H1 (cell line): Measurements from ENCODE around the gene RXRA. TPM values are rescaled to one million over a fixed set of nuclear protein-coding genes. Genes with fewer than 3 reads are reported as not detected.

ENCODE experiments used
- CTCF ChIA-PET: fragments of 300-600 bp; sonication (Branson Sonifier 250); formaldehyde crosslinking; loops from one replicate; lab custom pipeline; 2021; ENCODE audit not compliant: partially characterized antibody; lab: Charles Lee
- POLR2A ChIA-PET: fragments of 300-600 bp; sonication (Branson Sonifier 250); formaldehyde crosslinking; loops from one replicate; lab custom pipeline; 2021; ENCODE audit warnings: inconsistent platforms; ENCODE audit not compliant: partially characterized antibody; lab: Charles Lee
- DNase-seq, 2 experiments: peaks; one replicate each; pipeline versions ENCODE4 v3.0.0 to v3.0.0-alpha.2; 2010 to 2022; ENCODE audit warnings: low spot score in 2 of 2, low read depth in 1 of 2, mixed read lengths in 1 of 2
- FAIRE-seq: peaks from 2 replicates; lab custom pipeline; 2011; peaks lifted over from hg19 to GRCh38; lab: Jason Lieb, UNC
- H2AFZ ChIP-seq: 2 replicates; pipeline ENCODE4 v1.8.1; 2012; ENCODE audit warnings: low read length, inconsistent platforms
- H2AK5ac ChIP-seq: 2 replicates; pipeline ENCODE4 v1.6.1; 2013; ENCODE audit warnings: low read depth, low read length
- H2BK120ac ChIP-seq: replicated peaks from 2 replicates; pipeline ENCODE3; 2013; ENCODE audit warnings: low read depth, low read length, inconsistent platforms
- H2BK12ac ChIP-seq: 2 replicates; pipeline ENCODE4 v1.6.1; 2013; ENCODE audit warnings: low read depth, low read length
- H2BK15ac ChIP-seq: 2 replicates; pipeline ENCODE4 v1.6.1; 2013; ENCODE audit warnings: low read length
- H2BK20ac ChIP-seq: 2 replicates; pipeline ENCODE4 v1.6.1; 2013; ENCODE audit warnings: low read length
- H2BK5ac ChIP-seq: 2 replicates; pipeline ENCODE4 v1.6.1; 2013; ENCODE audit warnings: low read depth, low read length
- H3K14ac ChIP-seq: 2 replicates; pipeline ENCODE4 v1.6.1; 2013; ENCODE audit warnings: inconsistent platforms; ENCODE audit not compliant: insufficient read length
- H3K18ac ChIP-seq: 2 replicates; pipeline ENCODE4 v1.6.1; 2013; ENCODE audit warnings: low read length; ENCODE audit errors: extremely low read depth
- H3K23ac ChIP-seq: 2 replicates; pipeline ENCODE4 v1.6.1; 2013; ENCODE audit warnings: inconsistent platforms; ENCODE audit not compliant: insufficient read length
- H3K23me2 ChIP-seq: 2 replicates; pipeline ENCODE4 v1.6.1; 2013; ENCODE audit warnings: low read depth, low read length
- H3K27ac ChIP-seq: 2 replicates; pipeline ENCODE4 v1.6.1; 2011; ENCODE audit warnings: low read depth, low read length, inconsistent platforms
- H3K27me3 ChIP-seq, 4 experiments: replicated peaks in 1 of 4; 1 replicate in 1 of 4; 2 replicates in 3 of 4; pipeline versions ENCODE4 v1.6.1 to v1.8.1; 2011 to 2013; ENCODE audit warnings: low read length in 3 of 4, mild to moderate bottlenecking in 3 of 4, inconsistent platforms in 2 of 4, mixed read lengths in 2 of 4, moderate library complexity in 1 of 4; ENCODE audit not compliant: control insufficient read depth in 3 of 4, insufficient read depth in 3 of 4; ENCODE audit errors: extremely low read depth in 1 of 4
- H3K36me3 ChIP-seq, 4 experiments: 2 replicates each; pipeline versions ENCODE4 v1.6.1 to v1.8.1; 2011 to 2013; ENCODE audit warnings: mild to moderate bottlenecking in 4 of 4, low read length in 3 of 4, moderate library complexity in 2 of 4, control low read depth in 1 of 4, inconsistent platforms in 1 of 4; ENCODE audit not compliant: insufficient read depth in 4 of 4, control insufficient read depth in 2 of 4
- H3K4ac ChIP-seq: replicated peaks from 2 replicates; pipeline ENCODE3; 2013; ENCODE audit warnings: low read length, low read depth, mixed read lengths, inconsistent platforms; ENCODE audit not compliant: insufficient read length
- H3K4me1 ChIP-seq, 4 experiments: replicated peaks in 1 of 4; 1 replicate in 1 of 4; 2 replicates in 3 of 4; pipeline versions ENCODE4 v1.6.1 to v1.8.1; 2011 to 2013; ENCODE audit warnings: low read length in 3 of 4, inconsistent platforms in 2 of 4, mixed read lengths in 1 of 4; ENCODE audit not compliant: insufficient read depth in 4 of 4, control insufficient read depth in 3 of 4
- H3K4me2 ChIP-seq, 2 experiments: 2 replicates each; pipeline versions ENCODE4 v1.6.1 to v1.8.1; 2011 to 2013; ENCODE audit warnings: low read depth in 2 of 2, low read length in 2 of 2, control low read depth in 1 of 2, inconsistent platforms in 1 of 2, mild to moderate bottlenecking in 1 of 2; ENCODE audit not compliant: insufficient read depth in 1 of 2
- H3K4me3 ChIP-seq, 4 experiments: fragments of 200-600, 300-600 bp in 1 of 4; sonication (generic), shearing (Covaris generic), sonication (Bioruptor Twin) in 1 of 4; 2 replicates each; pipeline versions ENCODE4 v1.5.1 to v1.8.1; 2011 to 2016; ENCODE audit warnings: low read length in 4 of 4, low read depth in 3 of 4, control low read depth in 2 of 4, inconsistent platforms in 2 of 4, mild to moderate bottlenecking in 2 of 4, mixed read lengths in 1 of 4, moderate library complexity in 1 of 4; ENCODE audit not compliant: insufficient read depth in 2 of 4; ENCODE audit errors: extremely low read depth in 1 of 4
- H3K56ac ChIP-seq: replicated peaks from 2 replicates; pipeline ENCODE3; 2013; ENCODE audit warnings: low read depth, mild to moderate bottlenecking, mixed read lengths, low read length, inconsistent platforms; ENCODE audit not compliant: insufficient read length
- H3K79me1 ChIP-seq: 2 replicates; pipeline ENCODE4 v1.6.1; 2013; ENCODE audit warnings: low read depth, low read length, control low read depth
- H3K79me2 ChIP-seq, 2 experiments: 2 replicates each; pipeline versions ENCODE4 v1.6.1 to v1.8.1; 2012 to 2013; ENCODE audit warnings: low read length in 2 of 2, mild to moderate bottlenecking in 2 of 2, inconsistent platforms in 1 of 2; ENCODE audit not compliant: insufficient read depth in 2 of 2, control insufficient read depth in 1 of 2
- H3K9ac ChIP-seq, 4 experiments: replicated peaks in 1 of 4; 1 replicate in 1 of 4; 2 replicates in 3 of 4; pipeline versions ENCODE4 v1.6.1 to v1.8.1; 2011 to 2013; ENCODE audit warnings: low read depth in 3 of 4, low read length in 3 of 4, control low read depth in 2 of 4, mild to moderate bottlenecking in 2 of 4, moderate library complexity in 2 of 4, inconsistent platforms in 1 of 4; ENCODE audit errors: extremely low read depth in 1 of 4
- H3K9me3 ChIP-seq, 2 experiments: 2 replicates each; pipeline versions ENCODE4 v1.6.1 to v1.8.1; 2012 to 2013; ENCODE audit warnings: mild to moderate bottlenecking in 2 of 2, moderate library complexity in 2 of 2, control low read depth in 1 of 2, inconsistent platforms in 1 of 2, low read depth in 1 of 2, low read length in 1 of 2, mixed read lengths in 1 of 2; ENCODE audit not compliant: insufficient read depth in 2 of 2
- H4K20me1 ChIP-seq, 2 experiments: replicated peaks in 1 of 2; 2 replicates each; pipeline versions ENCODE3 to v1.8.1; 2011 to 2013; ENCODE audit warnings: inconsistent platforms in 2 of 2, low read length in 2 of 2, mild to moderate bottlenecking in 1 of 2; ENCODE audit not compliant: insufficient read depth in 2 of 2, control insufficient read depth in 1 of 2
- H4K5ac ChIP-seq: 2 replicates; pipeline ENCODE4 v1.6.1; 2013; ENCODE audit warnings: low read length, low read depth, mixed read lengths, inconsistent platforms; ENCODE audit not compliant: insufficient read length
- H4K8ac ChIP-seq: 2 replicates; pipeline ENCODE4 v1.8.0; 2013; ENCODE audit warnings: mild to moderate bottlenecking, moderate library complexity, low read length, inconsistent platforms; ENCODE audit not compliant: insufficient read depth; ENCODE audit errors: extremely low read depth
- H4K91ac ChIP-seq: replicated peaks from 2 replicates; pipeline ENCODE3; 2013; ENCODE audit warnings: low read length, mixed read lengths, inconsistent platforms; ENCODE audit not compliant: insufficient read length
- CREB1 ChIP-seq: IDR thresholded peaks from 2 replicates; pipeline ENCODE4 v1.6.1; 2012; ENCODE audit warnings: inconsistent platforms
- EZH2 ChIP-seq: fragments of 200-600 bp; sonication (generic); IDR thresholded peaks from 2 replicates; pipeline ENCODE4 v1.7.1; 2012; ENCODE audit warnings: low read depth, mild to moderate bottlenecking, moderate library complexity, low read length, inconsistent platforms; ENCODE audit not compliant: severe bottlenecking
- SUZ12 ChIP-seq: fragments of 200-600 bp; sonication (generic); IDR thresholded peaks from 2 replicates; pipeline ENCODE4 v1.6.1; 2012; ENCODE audit warnings: mild to moderate bottlenecking, inconsistent platforms, low read length, moderate library complexity, mixed read lengths
- WGBS, 2 experiments: shearing (Covaris generic) in 1 of 2; methylation state at CpG; one replicate each; pipeline versions ENCODE4 v1.1.6 to v1.1.7; 2013 to 2015; ENCODE audit warnings: low lambda C conversion rate in 2 of 2, mixed read lengths in 2 of 2, inconsistent platforms in 1 of 2, low coverage in 1 of 2, missing lambda C conversion rate in 1 of 2; ENCODE audit not compliant: insufficient replicate concordance in 2 of 2, insufficient coverage in 1 of 2, insufficient read length in 1 of 2; ENCODE audit errors: extremely low coverage in 1 of 2, missing lambda C conversion rate in 1 of 2; 5-methylcytosine and 5-hydroxymethylcytosine counted together
- polyA plus RNA-seq, 7 experiments: library from polyadenylated mRNA; depleted of rRNA in 3 of 7; stranded (reverse) in 5 of 7; unstranded in 2 of 7; fragments of >200 nt in 5 of 7; fragments of 200-250 nt in 2 of 7; gene quantifications; 1 replicate in 5 of 7; 2 replicates in 1 of 7; 4 replicates in 1 of 7; pipeline versions ENCODE4 v1.2.1 to v1.2.3, GENCODE V29; 2011 to 2013; ENCODE audit warnings: missing spikeins in 2 of 7, mixed read lengths in 2 of 7
- total RNA-seq: library from RNA; stranded (reverse); fragmentation: NEBNext Ultra II Directional; extraction: Animal tissue kit (Norgen Biotek cat#: 25700); gene quantifications from 2 replicates; pipeline ENCODE4 v1.2.1, GENCODE V29; 2021

The RXRA gene
- total and polyA plus RNA-seq, 2 of the 8 experiments (the other 6 are each of a cell fraction or from before 2014, with no cell fraction given) = 9.8 to 29.4 TPM

DNA sequence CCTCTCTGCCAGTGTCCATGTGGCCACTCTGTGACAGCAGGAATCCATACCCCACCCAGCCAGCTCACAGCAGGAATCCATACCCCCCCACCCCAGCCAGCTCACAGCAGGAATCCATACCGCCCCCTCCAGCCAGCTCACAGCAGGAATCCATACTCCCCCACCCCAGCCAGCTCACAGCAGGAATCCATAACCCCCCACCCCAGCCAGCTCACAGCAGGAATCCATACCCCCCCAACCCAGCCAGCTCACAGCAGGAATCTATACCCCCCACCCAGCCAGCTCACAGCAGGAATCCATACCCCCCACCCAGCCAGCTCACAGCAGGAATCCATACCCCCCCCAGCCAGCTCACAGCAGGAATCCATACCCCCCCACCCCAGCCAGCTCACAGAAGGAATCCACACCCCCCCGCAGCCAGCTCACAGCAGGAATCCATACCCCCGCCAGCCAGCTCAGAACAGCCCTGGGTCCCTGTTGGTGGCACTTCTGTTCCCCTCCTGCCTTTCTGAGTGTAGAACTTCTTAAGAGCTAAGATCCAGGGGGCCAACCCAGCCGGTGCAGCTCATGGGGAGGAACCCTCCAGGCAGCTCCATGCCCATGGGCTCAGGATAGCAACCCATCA is 8.4 kb upstream of the RXRA start:
- Histone ChIP-seq H3K4me3 (no peak overlapping the region), H2BK15ac (peak overlapping the region; percentile 29; the same call in 1 of the 2 replicates), H2AFZ (no peak overlapping the region), H3K56ac (no peak overlapping the region), H4K91ac (no peak overlapping the region), H3K18ac (no peak overlapping the region), H3K4me1 (peaks cover 0 to 15% (median 10%) of the 10 kb centered on the region in 4 experiments; a peak in 6 of 7 replicates), H3K23ac (no peak overlapping the region), H2BK20ac (no peak overlapping the region), H3K79me1 (no peaks in the 10 kb centered on the region), H3K23me2 (no peaks in the 10 kb centered on the region), H2BK120ac (no peak overlapping the region), H3K9ac (no peak overlapping the region), H3K4ac (no peak overlapping the region), H2BK12ac (no peak overlapping the region), H3K4me2 (no peak overlapping the region), H4K8ac (no peak overlapping the region), H3K27ac (no peak overlapping the region), H2AK5ac (no peak overlapping the region), H3K36me3 (no peaks in the 10 kb centered on the region), H3K9me3 (no peaks in the 10 kb centered on the region), H4K20me1 (peaks cover 0 to 2% of the 10 kb centered on the region in 2 experiments), H4K5ac (no peak overlapping the region), H3K14ac (no peak overlapping the region), H2BK5ac (no peak overlapping the region), H3K27me3 (no peaks in the 10 kb centered on the region; a peak in 1 of 7 replicates), H3K79me2 (no peaks in the 10 kb centered on the region)
- DNase-seq (no peak), FAIRE-seq (no peak)
- ChIA-PET CTCF (interaction anchor here (0.9 to 1.6 kb wide), 4 partner anchors 13 to 147 kb away, joined by 3 to 4 read pairs (median 4); no protein-coding TSS in a partner anchor), POLR2A (interaction anchor here (0.8 kb wide), 1 partner anchor 182 kb away, joined by 3 read pairs; the partner anchor contains the start of gene WDR5)
- TF ChIP-seq CREB1 (no peak), SUZ12 (no peak), EZH2 (no peak)
- 90% methylated on average over 3 of the region's 4 CpGs; no CpG with 5 or more reads in 1 of the 2 experiments for WGBS, 2 experiments
